Testis (tissue), 2 donors: ENCODE measurements around the gene SLIT3.

Source experiments
- POLR2A ChIP-seq: fragments of 450-650 bp; IDR thresholded peaks from one replicate; pipeline ENCODE4 v1.6.1; 2017; ENCODE audit warnings: antibody characterized with exemption, mild to moderate bottlenecking, moderate library complexity
- TF ChIP-seq, protein P1 (sequence below), 3 experiments: fragments of 450-650 bp in 2 of 3; fragments of 200-600 bp in 1 of 3; sonication (generic) in 1 of 3; IDR thresholded peaks; one replicate each; pipeline ENCODE4 v1.5.1; 2016 to 2019; ENCODE audit warnings: antibody characterized with exemption in 3 of 3, mild to moderate bottlenecking in 2 of 3, moderate library complexity in 1 of 3

DNA sequence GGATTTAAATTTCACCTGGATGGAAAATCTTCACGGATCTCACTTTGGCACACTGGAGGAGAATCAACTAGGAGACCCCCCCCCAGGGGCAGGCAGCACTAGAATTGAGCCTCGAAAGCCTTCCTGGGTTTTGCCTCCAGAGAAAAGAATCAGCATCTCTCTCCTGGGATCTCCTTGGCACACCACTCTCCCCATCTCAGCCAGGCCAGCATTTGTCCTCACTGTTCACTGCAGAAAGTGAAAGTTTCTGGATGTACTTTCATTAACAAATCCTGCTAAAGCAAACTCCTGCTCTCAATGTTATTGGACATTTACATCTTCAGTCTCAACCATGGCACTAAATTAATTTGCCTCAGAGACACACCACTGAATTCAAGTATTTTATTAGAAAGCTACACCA is 312.2 kb downstream of the SLIT3 start:
- TF ChIP-seq, protein P1, sequence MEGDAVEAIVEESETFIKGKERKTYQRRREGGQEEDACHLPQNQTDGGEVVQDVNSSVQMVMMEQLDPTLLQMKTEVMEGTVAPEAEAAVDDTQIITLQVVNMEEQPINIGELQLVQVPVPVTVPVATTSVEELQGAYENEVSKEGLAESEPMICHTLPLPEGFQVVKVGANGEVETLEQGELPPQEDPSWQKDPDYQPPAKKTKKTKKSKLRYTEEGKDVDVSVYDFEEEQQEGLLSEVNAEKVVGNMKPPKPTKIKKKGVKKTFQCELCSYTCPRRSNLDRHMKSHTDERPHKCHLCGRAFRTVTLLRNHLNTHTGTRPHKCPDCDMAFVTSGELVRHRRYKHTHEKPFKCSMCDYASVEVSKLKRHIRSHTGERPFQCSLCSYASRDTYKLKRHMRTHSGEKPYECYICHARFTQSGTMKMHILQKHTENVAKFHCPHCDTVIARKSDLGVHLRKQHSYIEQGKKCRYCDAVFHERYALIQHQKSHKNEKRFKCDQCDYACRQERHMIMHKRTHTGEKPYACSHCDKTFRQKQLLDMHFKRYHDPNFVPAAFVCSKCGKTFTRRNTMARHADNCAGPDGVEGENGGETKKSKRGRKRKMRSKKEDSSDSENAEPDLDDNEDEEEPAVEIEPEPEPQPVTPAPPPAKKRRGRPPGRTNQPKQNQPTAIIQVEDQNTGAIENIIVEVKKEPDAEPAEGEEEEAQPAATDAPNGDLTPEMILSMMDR (IDR thresholded peaks at IDR 0.05): no peak
- TF ChIP-seq POLR2A: no peak
